G401.6 (cell line): ENCODE data around the gene HS6ST1.
"Not testable (repeated sequence)": the region's sequence is repeated elsewhere in the genome, so short reads cannot be mapped to it uniquely, and the experiment has no call there.

Experiments
- FAIRE-seq: peaks from 2 replicates; lab custom pipeline; 2012; peaks lifted over from hg19 to GRCh38; lab: Jason Lieb, UNC

The HS6ST1 gene

DNA sequence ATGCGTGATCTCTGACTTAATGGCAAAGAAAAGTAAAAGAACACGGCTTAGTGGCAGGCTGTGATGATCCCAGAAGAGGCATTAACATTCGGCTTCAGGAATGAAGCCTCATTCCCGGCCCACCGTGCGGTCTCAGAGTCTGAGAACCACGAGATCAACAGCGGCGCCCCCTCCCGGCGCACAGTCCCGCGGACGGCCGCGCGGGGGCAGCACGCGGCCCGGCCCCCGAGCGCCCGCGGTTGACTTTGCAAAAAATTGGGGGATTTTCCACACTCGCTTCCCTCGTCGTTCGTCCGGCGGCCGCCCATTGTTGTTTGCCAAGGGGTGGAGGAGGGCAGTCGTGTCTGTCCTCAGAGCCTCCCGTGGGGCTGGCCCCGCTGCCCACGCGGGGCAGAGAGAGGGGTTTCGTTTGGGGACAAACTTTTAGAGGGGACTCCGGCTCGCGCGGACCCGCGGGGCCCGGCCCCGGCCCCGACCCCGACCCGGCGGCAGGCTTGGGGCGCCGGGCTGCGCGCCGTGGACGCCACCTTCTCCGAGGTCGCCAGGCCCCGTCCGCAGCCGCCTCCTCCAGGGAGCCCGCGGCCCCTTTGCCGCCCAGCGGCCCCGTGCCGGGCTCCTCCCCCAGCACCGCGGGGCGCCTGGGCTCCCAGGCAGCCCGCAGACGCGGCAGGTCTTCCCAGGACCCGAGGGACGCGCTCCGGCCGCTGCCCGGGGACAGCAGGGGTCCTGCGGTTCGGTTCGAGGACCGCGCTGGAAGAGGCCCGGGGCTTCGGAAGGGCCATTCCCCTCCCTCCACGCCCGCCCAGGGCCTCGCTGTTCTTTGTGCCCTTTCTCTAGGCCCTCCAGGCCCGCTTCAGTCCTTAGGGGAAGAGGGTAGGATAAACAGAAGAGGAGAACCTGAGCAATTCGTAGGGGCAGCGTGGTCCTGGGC lies 3.4 kb upstream of the HS6ST1 start:
- no peak for FAIRE-seq

DNA sequence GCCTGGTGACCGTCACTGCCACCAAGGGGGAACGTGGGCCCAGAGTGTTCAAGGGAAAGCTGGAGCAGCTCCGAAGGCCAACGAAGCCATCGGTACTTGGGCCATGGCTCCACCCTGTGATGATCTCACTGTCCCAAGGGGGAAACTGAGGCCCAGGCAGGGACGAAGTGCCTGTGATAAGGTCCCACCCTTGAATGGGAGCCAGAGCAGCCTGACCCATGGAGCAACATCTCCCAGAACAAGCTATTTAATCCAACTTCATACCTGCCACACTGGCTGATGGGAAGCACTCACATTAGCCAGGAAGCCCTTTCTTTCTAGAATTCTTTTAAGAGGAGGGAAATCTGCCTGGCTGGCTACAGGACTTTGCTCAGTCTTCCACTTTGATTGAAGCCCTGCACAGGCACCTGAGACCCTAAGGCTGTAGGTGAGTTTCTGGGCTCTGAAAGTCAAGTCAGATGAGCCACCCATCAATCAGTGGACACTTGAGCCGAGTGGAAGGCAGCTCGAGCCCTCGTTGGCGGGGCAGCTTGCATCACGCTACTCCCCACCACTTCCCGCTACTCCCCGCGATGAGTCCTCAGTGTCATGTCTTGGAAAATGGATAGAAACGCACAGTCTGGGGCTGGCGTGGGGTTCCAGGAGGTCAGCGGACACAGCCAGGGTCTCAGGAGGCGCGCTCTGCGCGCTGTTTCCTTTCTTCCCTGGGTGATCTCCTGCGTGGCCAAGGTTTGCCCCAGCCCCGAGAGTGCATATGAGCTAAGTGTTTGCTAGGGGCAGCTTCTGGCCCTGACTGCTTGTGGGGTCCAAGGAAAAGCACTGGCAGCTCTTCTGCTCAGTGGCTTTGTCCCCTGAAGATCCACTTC lies 2.5 kb upstream of the HS6ST1 start:
- FAIRE-seq, result no peak

DNA sequence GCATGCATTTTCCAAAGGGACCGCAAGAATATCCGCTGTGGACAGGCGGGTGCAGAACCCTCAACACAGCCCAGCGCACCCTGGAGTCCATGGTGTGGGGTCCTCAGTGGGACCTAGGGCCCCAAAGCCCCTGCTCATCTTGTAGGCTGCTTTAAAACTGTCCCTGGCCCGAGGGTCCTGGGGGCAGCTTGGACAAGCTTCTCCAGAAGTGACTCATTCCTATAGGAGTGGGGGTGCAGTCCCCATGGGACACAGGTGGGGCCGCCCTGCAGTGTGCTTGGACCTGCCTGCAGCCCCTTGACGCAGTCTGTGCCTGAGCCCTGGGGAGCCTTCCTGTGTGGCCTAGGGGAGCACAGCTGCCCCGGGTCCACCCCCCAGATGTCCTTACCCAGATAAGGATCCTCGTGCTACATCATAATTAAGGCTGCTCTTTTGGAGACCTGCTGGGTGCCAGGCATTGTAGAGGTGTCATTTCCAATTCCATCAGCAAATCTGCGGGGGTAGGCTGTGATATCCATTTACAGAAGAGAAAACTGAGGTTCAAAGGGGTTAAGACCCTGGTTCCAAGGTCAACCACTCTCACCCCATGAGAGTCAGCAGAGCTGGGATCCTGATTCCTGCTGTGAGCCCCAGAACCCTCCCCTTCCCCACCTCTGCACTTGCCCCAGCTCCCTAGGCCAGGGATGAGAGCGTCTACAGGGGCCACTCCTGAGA lies 1.7 kb upstream of the HS6ST1 start:
- no peak for FAIRE-seq

DNA sequence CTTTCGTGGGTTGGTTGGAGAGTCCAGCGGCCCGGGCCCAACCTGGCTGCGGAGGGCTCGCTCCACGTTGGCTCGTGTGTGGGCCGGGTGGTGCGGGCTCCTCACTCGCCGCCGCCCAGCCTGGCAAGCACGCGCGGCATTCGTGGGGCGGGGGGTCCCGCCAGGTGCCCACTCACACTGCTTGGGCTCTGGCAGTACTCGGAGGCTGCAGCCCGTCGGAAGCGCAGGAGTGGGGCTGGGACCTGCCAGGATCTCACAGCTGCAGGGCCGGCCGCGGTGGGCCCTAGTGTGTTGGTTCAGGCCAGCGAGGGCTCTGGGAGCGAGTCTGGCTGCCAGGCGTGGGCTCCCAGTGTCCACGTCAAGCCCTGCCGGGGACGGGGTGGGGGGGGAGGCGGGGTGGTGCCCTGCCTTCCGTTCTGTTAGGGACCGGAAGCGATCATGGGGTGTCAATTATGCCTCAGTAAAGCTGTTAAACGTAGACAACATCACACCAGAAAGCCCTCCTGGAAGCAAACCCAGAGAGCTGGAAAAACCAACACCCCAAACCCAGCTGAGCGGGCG lies 1.0 kb upstream of the HS6ST1 start:
- FAIRE-seq, result no peak

GRCh38 chr2:128318245-128318644 lies 423 bp downstream of the HS6ST1 start:
- not testable (repeated sequence) for FAIRE-seq

DNA sequence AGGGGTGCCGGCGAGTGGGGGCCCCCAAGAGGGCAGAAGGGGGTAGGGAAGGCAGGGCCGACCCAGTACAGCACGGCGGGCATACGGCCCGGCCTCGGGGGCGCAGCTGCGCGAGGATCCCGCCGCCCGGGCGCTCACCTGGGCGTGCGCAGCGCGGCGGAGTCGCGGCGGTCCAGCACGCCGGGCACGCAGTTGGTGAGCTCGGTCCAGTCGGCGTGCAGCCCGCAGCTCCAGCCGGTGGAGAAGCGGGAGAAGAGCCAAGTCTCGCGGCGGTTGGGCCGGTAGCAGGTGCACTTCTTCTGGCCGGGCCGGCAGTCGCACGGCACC lies 806 bp downstream of the HS6ST1 start:
- FAIRE-seq, result not testable (repeated sequence)

DNA sequence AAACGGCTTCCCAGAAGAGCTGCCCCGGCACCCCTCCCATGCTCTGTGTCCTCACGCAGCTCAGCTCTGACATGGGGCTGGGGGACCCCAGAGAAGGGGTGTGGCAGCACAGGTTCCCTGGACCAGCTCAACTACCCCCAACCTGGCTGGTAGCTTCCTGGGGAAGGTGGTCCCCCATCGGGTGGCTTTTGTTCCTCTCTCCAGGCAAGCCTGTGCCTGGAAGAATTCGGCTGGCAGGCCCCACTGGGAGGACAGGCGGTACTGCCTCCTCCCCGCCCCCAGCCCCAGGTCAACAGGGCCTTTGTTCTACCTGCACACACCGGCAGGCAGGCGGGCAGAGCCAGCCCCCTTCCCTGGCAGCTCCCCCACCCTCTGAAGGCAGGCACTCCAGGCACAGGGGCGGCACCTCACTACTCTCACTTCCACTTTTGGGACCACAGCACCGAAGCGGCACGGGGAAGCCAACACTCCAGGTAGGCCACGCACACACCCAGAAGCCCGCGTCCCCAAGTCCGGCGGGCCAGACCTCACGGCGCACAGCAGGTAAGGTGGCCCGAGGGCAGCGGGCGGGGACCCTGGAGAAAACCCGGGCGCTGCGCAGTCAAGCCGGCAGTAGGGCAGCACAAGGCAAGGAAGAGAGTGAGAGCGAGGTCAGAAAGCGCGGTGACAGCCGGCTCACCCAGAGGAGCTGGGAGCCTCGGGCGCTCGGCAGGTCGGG lies 1.3 kb downstream of the HS6ST1 start:
- FAIRE-seq, result no peak

DNA sequence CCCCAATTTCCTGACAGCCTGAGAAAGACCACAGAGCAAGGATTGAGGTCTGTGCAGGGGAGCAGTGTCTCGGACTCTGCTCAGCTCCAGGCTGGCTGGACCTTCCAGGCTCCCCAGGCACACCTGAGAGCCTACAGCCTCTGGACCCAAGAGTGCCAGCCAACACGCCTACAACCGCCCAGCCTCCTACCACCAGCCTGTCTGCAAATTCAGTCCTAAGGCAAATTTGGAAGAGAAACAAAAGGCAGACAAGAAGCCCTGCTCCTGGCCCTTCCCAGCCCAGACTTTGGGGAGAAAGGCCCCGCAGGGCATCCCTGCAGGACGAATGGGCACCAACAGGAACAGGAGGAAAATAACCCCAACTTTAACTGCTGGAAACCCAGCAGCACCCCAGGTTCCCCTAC lies 1.9 kb downstream of the HS6ST1 start:
- FAIRE-seq, result no peak

GRCh38 chr2:128315829-128316776 lies 2.6 kb downstream of the HS6ST1 start:
- no peak for FAIRE-seq

DNA sequence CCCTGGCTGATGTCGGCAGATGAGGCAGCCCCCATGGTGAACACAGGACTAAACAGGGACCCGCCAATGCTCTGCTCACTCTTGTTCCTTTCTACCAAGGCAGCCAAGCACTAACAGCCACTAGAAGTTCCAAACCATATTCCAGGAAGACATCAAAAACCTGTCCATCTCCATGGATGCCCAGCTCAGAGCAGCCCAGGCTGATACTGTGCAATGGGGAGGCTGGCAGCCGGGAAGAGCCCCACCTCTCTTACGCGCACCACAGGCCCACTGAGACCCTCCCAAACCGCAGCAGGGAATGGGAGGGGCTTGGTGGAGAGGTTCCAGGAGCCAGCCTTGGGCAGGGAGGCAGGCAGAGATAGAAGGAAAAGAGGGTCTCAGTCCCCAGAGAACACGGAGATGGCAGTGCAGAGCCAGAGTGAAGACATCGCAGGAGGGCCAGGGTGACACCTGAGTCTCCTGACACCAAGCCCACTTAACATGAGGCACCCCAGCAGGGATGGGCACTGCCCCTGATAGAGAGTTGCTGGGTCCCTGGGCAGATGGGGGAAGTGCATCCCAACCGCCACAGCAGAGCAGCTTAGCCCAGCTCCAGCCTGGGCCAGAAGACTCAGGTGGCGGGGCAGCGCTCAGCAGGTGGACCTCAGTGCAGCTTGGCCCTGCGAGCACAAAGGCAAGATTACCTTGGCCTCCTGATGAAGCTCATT lies 3.4 kb downstream of the HS6ST1 start:
- FAIRE-seq, result no peak

GRCh38 chr2:128314348-128315121 lies 4.1 kb downstream of the HS6ST1 start:
- FAIRE-seq, result no peak

GRCh38 chr2:128313931-128314347 lies 4.7 kb downstream of the HS6ST1 start:
- FAIRE-seq, result no peak

GRCh38 chr2:128313091-128313836 lies 5.4 kb downstream of the HS6ST1 start:
- FAIRE-seq, result no peak

GRCh38 chr2:128312411-128312810 lies 6.3 kb downstream of the HS6ST1 start:
- FAIRE-seq, result no peak

DNA sequence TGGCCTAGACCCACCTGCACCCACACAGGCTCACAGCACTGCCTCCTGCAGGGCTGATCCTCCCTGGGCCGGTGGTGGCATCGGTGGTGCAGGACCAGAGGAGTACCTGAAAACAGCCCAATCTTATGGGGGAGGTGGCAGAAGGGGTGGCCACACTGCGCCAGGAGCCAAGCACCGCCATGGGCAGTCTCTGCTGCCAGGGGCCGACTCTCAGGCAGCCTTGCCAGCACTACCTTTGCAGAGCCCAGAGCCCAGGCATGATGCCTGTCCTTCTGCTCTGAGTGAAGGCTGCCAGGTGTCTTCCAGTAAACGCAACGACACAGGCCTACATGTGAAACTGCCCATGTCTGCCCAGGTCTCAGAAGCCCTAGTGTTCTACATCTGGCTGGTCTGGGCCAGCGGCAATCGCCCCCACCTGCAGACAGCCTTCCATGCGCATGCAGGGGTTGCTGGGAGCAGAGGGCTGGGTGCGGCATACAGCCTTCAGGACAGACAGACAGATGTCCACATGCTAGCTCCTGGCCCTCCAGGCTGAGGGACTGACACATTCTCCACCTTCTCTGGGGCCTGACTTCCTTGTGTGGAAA lies 6.8 kb downstream of the HS6ST1 start:
- FAIRE-seq, result no peak

GRCh38 chr2:128311216-128311754 lies 7.4 kb downstream of the HS6ST1 start:
- FAIRE-seq, result no peak

- no peak for FAIRE-seq
These were observed 7.9 kb downstream of the HS6ST1 start for GRCh38 chr2:128310761-128311160.
